Stimulated activated naive CD4-positive, alpha-beta T cell (primary cell): ENCODE results near the gene DYRK4.
A peak's percentile ranks its signal among the peaks of the same experiment; 100 is the strongest.

Source experiments
- DNase-seq, 6 experiments: peaks; one replicate each; lab custom pipeline; 2025; lab: John Stamatoyannopoulos, UW

DYRK4 gene

DNA sequence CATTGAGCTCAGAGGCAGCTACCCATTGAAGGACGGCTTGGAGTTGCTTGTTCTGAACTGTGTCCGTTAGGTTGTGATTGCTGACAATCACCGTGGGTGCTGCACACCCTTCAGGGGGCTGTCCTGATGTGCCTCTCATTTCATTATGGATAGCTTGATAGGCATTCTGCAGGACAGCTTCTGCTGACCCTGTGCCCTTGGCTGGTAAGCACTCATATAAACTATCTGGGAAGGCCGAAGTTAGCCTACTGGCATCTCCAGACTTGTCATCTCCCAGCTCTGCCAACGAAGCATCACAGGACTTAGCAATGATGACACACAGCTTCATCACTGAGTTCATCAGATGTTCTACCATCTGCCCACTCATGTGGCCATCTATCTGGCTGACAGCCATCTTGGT lies 64.5 kb downstream of the DYRK4 start:
- no peak for DNase-seq

GRCh38 chr12:4628406-4628805 lies 66.4 kb downstream of the DYRK4 start:
- DNase-seq: no peak

DNA sequence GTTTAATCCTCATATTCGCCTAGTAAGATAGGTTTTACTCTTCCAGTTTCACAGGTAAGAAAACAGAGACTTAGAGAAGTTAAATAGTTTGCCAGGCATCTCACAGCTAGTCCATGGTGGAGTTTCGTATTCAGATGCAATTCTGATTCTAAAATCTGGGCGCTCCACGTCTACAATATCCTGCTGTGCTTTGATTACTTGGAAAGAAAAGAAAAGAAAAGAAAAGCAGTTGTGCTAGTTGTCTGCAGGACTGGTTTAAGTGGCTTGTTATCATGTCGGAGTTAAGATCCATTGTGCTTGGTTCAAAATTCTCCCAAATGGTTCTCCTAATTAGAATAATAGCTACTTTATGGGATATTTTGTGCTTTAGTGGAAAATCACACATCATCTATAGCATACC lies 68.3 kb downstream of the DYRK4 start:
- DNase-seq: no peak

DNA sequence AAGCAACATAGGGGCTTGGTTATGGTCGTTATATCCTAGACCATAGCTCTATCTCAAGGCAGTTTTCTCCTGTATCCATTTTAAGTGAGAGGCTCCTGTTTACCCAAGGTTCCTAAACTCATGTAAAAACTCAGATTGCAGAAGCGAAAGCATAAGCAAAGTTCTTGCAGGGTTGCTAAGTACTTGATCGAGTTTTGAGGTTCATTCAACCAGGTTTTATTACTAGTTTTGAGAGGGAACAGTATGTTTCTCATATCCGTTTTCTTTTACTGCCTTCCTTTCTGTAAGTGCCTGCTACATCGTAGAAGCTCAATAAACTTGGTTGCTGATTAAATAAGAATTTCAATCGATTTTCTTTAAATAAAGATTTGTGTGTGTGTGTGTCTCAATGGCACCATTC lies 81.7 kb downstream of the DYRK4 start:
- DNase-seq: no peak

GRCh38 chr12:4645023-4645422 lies 83.0 kb downstream of the DYRK4 start:
- no peak for DNase-seq

GRCh38 chr12:4648104-4648500 lies 86.1 kb downstream of the DYRK4 start:
- peak in 1 of 6 experiments; percentile 9 for DNase-seq

DNA sequence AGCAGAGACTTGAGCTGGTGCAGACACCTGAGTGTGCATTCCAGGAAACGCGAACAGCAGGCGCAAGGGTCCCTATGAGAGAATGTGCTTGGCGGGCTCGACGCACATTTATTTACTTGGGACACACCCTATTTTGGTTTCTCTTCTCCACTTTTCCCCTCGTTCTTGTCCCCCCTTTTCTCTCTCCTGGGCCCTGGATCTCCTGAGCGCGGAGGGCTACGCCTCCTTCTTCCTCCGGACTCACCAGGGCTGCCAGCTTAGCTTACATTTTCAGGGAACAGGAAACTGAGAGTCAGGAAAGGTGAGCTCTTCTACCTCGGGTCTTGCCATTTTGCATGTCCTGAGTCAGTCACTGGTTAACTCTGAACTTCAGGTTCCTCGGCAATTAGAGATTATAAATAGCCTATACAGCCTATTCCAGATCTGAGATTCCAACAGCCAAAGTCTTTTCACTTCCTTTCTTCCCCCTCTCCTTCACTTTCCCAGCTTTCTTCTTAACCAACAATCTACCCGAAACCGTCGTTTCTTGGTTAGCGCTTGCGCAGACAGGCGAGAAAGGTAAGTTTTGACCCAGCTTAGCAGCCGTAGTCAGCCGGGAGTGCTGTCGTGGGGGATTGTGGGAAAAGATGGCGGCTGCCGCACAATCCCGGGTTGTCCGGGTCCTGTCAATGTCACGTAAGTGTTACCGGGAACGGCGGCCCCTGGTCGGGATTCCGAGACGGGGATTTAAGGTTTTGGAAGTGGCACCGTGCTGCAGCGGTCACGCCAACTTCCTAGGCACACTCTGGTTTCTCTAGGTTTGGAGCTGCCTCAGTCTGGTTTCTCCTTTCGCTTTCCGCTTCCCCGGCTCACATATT lies 86.7 kb downstream of the DYRK4 start, which contains the start of the genes AKAP3 and NDUFA9:
Gene AKAP3 (minus strand): TSS at position 551 of the 857 bp plus-strand sequence. CDS start 10,855 bp downstream, outside the sequence.
Gene NDUFA9 (plus strand): TSS at position 614 of the 857 bp plus-strand sequence. CDS start 13 bp downstream, at position 627.
- peak; percentile 60 to 89 (median 74) for DNase-seq

GRCh38 chr12:4649358-4649661 lies 87.3 kb downstream of the DYRK4 start:
- DNase-seq: no peak

- no peak for DNase-seq
Observed at GRCh38 chr12:4653257-4653656, 91.2 kb downstream of the DYRK4 start.

DNA sequence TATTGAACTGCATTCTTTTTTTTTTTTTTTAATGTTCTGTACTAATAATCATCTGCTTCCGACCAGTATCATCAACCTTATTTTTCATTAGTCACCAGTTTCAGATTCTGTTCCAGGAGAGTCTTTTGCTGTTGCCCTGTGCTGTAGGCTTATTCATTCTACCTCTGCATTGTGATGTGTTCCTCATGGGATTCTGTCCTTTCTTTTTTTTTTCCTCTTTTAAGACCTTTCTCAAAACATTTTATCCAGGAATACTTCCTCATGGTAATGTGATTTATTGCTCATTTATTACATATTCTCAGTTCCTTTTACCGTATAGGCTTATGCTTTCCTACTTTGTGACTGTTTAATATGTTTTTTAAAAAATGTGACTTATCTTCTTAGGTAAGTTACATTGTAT lies 91.7 kb downstream of the DYRK4 start:
- no peak for DNase-seq
